ENCODE data around the gene BLACAT1.

BLACAT1 gene

DNA sequence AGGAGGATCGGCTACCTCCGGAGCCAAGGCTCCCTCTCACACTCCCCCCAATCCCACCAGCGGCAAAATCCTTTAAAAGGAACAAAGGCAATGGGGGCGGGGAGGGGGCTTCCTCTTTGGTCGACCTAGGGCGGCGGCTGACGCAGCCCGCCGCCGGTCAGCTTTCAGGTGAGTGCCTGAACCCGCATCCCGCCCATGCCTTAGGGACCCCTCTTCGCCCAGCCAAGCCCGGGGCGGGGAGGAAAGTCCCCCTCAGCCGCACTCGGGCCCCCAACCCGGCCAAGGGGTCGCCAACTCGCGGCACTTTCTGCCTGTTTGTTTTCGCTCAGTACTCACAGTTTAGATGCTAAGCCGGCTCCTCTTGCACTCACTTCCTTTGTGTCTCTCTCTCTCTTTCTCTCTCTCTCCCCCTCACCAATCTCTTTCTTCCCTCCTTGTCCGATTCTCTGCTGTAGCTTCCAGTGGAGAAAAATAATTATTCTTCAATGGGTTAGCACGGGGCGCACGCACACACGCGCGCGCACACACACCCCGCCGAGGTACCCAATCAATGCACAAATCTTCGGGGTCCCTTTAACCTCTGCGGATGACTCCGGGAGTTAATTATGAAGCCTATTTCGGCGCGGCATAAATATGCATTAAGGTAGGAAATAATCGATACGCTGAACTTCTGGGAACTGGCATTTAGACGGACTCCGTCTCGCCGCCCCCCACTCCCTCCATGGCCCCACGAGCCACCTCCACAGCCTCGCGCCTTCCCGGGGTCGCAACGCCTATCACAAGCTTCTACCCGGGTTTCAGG lies at the start of gene BLACAT1:
Gene BLACAT1 (minus strand): TSS at position 465 of the 802 bp plus-strand sequence.
- Mint-ChIP-seq H3K27me3 (peaks cover 88% of the 10 kb centered on the region), H3K9me3 (no peaks in the 10 kb centered on the region), H3K27ac (no peak within 1 kb of the TSS), H3K4me3 (no peak within 1 kb of the TSS), H3K36me3 (ENCODE audit: low read depth) (no peaks in the 10 kb centered on the region), H3K4me1 (ENCODE audit: low read depth) (peaks cover 5% of the 10 kb centered on the region)
- intact Hi-C loops (cut with micrococcal nuclease) = no loop called here

DNA sequence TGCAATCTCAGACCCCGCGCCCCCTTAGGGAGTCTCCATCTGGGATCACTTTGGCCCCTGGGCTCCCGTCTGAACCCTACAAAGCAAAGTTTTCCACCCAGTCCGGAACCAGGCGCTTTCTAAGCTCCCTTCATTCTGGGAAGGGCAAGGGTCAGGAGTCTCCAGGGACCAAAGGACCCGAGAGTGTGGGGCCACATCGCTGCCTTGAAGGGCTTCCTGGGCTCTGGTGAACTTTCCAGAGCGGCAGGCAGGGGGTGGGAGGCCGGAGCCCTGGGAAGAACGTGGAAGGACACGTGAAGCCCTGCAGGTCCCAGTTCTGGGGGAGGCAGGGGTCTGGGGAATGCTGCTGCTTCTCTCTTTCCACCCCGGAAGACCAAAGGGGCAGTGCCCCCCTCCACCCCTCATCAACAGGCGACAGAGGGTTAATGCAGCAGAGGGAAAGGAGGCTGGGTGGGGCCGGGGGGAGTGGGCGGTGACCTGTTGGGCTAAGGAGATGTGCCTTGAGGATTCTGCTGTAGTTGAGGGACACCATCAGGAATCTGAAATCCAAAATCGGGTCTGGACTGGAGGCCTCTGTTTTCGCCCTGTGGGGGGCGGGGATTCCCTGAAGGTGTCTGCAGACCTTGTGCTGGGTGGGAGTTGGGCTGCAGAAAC lies 49.4 kb upstream of the BLACAT1 start:
- no peaks in the 10 kb centered on the region for H3K9me3 Mint-ChIP-seq
- peak overlapping the region; percentile 71 for H3K4me3 Mint-ChIP-seq
- H3K27me3 Mint-ChIP-seq = peaks cover 12% of the 10 kb centered on the region

DNA sequence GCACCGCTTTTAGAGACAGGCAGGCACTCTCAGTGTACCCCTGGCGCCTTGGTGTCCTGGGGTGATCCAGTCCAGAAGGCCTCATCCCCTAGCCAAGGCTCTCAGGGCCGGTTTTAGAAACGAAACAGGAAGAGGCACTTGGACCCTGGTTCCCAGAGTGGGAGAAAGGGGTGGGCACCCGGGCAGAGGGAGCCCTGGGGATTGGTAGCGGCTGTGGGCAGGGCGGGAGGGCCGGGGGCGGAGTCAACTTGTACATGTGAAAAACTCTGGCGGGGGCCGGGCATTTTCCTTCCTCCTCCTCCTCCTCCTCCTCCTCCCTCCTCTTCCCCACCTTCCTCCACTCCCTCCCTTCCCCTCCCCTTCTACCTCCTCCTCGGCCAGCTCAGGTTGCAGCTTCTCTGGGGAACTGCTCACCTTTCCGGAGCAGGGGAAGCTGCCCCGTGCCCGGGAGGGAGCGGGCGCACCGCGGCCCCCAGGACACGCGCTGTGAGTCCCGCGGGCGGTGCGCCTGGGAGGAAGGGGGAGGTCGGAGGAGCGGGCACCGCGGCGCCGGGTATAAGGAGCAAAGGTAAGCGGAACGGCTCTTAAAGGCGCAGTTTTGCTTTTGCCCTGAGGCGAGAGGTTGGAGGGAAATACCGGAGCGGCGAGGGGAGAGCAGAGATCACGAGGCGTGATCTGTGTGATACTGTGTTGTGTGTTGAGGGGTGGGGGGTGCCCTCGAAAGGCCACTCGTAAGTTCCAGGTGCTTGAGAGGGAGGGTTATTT lies 48.6 kb upstream of the BLACAT1 start, which contains the start of gene CDK18:
Gene CDK18 (plus strand): TSS at position 359 of the 765 bp plus-strand sequence. CDS start 18,499 bp downstream, outside the sequence.
- Mint-ChIP-seq H3K27me3 (peaks cover 12% of the 10 kb centered on the region), H3K27ac (peak within 1 kb of the TSS; percentile 73), H3K4me1 (ENCODE audit: low read depth) (peaks cover 15% of the 10 kb centered on the region), H3K9me3 (no peaks in the 10 kb centered on the region), H3K36me3 (ENCODE audit: low read depth) (no peaks in the 10 kb centered on the region), H3K4me3 (peak within 1 kb of the TSS; percentile 71)
- intact Hi-C loops (cut with micrococcal nuclease) = no loop called here

More for the DNA sequence above, 49.4 kb upstream of the BLACAT1 start:
- intact Hi-C loops (cut with micrococcal nuclease) = no loop called here
- Mint-ChIP-seq H3K4me1 (ENCODE audit: low read depth) (peaks cover 15% of the 10 kb centered on the region), H3K36me3 (ENCODE audit: low read depth) (no peaks in the 10 kb centered on the region), H3K27ac (peak overlapping the region; percentile 73)

DNA sequence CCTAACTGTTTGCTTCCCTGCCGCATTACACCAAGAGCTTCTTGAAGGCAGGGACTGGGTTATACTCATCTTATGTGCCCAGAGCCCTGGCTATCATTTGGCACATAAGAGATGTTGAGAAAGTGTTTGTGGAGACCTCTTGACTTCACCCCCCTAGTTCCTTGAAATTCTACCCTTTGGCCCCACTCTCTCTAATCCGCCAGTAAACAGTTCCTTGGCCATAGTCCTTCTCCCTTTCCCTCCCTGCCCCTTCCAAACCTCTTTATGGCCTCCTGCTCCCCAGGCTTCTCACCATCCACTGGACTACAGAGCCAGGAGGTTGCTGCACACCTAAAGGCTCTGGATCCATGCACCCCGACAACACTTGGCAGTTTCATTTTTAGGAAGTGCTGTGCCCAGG lies 47.1 kb upstream of the BLACAT1 start:
- no peaks in the 10 kb centered on the region for H3K9me3 Mint-ChIP-seq
- peaks cover 15% of the 10 kb centered on the region for H3K4me1 Mint-ChIP-seq (ENCODE audit: low read depth)
- intact Hi-C loops (cut with micrococcal nuclease) = no loop called here
- H3K27ac Mint-ChIP-seq = no peak overlapping the region
- no peak overlapping the region for H3K4me3 Mint-ChIP-seq
- H3K36me3 Mint-ChIP-seq (ENCODE audit: low read depth) = no peaks in the 10 kb centered on the region
- H3K27me3 Mint-ChIP-seq = peaks cover 12% of the 10 kb centered on the region

DNA sequence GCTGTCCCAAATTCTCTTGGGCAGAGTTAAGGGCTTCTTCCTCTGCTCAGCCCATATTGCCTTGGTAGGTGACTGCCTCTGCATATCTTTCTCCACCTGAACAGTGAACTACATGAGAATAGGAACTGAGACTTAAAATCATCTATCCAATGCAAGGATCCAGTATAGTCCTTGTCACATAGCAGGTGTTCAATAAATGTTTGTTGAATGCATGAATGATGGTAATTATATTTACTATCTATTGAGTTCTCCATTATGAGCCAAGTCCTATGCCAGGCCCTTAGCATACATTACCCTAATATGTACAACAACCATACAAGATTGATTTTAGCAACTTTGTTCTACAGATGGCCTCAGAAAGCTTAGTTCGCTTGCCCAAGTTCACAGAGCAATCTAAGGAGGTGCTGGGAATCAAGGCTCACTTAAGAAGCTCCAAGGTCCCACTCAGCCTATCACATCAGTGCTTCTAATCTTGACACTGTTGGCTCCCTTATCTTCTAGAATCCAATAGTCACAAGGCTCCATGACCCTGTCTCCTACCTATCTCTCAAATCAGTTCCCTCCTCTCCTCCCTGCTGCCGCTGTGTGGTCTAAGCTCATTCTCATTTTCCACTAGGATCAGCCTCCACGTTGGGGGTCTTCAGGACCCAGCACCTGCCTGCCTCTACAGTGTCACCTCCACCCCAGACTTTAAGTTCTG lies 46.4 kb upstream of the BLACAT1 start:
- H3K27ac Mint-ChIP-seq = no peak overlapping the region
- no peak overlapping the region for H3K4me3 Mint-ChIP-seq
- intact Hi-C loops (cut with micrococcal nuclease) = no loop called here

GRCh38 chr1:205500240-205501233 lies 44.7 kb upstream of the BLACAT1 start:
- H3K36me3 Mint-ChIP-seq (ENCODE audit: low read depth) = no peaks in the 10 kb centered on the region
- H3K27ac Mint-ChIP-seq = no peak overlapping the region
- intact Hi-C loops (cut with micrococcal nuclease) = no loop called here
- H3K9me3 Mint-ChIP-seq = no peaks in the 10 kb centered on the region
- peaks cover 26% of the 10 kb centered on the region for H3K27me3 Mint-ChIP-seq
- no peak overlapping the region for H3K4me3 Mint-ChIP-seq
- peaks cover 9% of the 10 kb centered on the region for H3K4me1 Mint-ChIP-seq (ENCODE audit: low read depth)

More for the DNA sequence above, 46.4 kb upstream of the BLACAT1 start:
- Mint-ChIP-seq H3K4me1 (ENCODE audit: low read depth) (peaks cover 15% of the 10 kb centered on the region), H3K27me3 (peaks cover 18% of the 10 kb centered on the region), H3K36me3 (ENCODE audit: low read depth) (no peaks in the 10 kb centered on the region), H3K9me3 (no peaks in the 10 kb centered on the region)

DNA sequence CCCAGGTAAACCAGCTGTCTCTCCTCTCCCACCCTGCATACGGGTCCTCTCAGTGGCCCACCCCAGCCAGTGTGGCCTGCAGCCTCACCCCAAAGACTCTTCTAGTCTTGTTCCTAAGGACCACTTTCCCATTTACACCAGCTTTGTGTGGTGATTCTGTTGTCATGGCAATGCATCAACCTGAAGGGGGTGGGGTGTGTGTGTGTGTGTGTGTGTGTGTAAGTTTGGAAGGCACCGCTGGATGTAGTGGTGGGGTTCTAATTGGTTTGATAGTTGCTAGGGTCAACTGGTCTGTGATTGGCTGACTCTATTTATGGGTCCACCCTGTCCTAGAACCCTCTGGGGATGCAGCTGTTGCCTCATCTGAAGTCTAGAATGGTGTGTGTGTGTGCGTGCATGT lies 43.9 kb upstream of the BLACAT1 start:
- Mint-ChIP-seq H3K9me3 (no peaks in the 10 kb centered on the region), H3K27me3 (peaks cover 24% of the 10 kb centered on the region), H3K4me3 (no peak overlapping the region), H3K27ac (no peak overlapping the region), H3K4me1 (ENCODE audit: low read depth) (peaks cover 1% of the 10 kb centered on the region), H3K36me3 (ENCODE audit: low read depth) (no peaks in the 10 kb centered on the region)
- intact Hi-C loops (cut with micrococcal nuclease) = no loop called here

DNA sequence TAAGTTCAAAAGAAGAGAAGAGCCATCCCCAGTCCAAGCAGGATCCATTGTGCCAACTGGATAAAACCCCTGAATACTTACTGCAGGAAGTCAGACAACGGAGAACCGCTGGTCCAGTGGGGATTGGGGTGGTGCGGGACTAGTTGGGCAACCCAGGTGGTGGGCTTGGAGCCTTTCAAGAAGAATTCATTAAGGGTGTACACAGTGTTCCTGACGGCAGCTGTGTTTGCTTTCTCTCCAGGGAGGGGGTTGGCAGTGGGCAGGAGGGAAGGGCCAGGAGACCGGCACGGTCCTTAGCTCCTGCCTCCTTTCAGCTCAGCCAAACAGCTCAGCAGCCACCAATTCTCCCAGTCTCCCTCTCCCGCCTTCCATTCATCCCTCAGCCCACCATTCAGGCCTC lies 41.5 kb upstream of the BLACAT1 start:
- Mint-ChIP-seq H3K4me3 (no peak overlapping the region), H3K27me3 (peaks cover 42% of the 10 kb centered on the region), H3K36me3 (ENCODE audit: low read depth) (no peaks in the 10 kb centered on the region), H3K27ac (peak overlapping the region; percentile 35), H3K9me3 (no peaks in the 10 kb centered on the region), H3K4me1 (ENCODE audit: low read depth) (peaks cover 13% of the 10 kb centered on the region)
- intact Hi-C loops (cut with micrococcal nuclease) = no loop called here

- Mint-ChIP-seq H3K27ac (no peak overlapping the region), H3K36me3 (ENCODE audit: low read depth) (no peaks in the 10 kb centered on the region), H3K9me3 (no peaks in the 10 kb centered on the region), H3K4me3 (no peak overlapping the region), H3K27me3 (peaks cover 49% of the 10 kb centered on the region), H3K4me1 (ENCODE audit: low read depth) (peaks cover 13% of the 10 kb centered on the region)
- intact Hi-C loops (cut with micrococcal nuclease) = no loop called here
These were observed 40.8 kb upstream of the BLACAT1 start for GRCh38 chr1:205496661-205497060.

DNA sequence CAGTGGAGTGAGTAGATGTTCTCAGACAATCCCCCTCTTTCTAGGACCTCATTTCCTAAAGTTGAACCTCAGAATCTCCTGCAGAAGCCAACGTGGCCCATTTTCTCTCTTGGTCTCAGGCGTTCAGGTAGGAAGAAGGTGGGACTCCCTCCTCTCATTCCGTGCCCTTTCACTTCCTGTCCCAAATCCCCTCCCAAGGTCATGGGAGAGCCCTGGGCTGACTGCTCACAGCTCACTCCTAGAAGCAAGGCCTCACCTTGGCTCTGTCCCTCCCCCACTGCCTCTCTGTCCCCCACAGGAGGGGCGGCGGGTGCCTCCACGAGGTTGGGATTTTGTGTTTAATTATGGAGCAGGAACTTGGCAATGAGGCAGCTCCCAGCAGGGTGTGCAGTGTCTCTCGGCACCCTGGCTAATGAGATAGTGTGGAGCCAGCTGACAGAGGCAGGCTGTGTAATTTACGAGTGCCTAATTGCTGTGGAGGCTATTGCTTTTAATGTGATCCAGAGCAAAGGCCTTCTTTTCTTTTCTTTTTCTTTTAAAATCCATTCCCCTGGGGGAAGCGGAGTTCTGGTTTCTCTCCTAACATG lies 39.5 kb upstream of the BLACAT1 start:
- Mint-ChIP-seq H3K27me3 (peaks cover 60% of the 10 kb centered on the region), H3K9me3 (no peaks in the 10 kb centered on the region), H3K36me3 (ENCODE audit: low read depth) (no peaks in the 10 kb centered on the region), H3K4me1 (ENCODE audit: low read depth) (peaks cover 13% of the 10 kb centered on the region), H3K27ac (no peak overlapping the region), H3K4me3 (no peak overlapping the region)
- intact Hi-C loops (cut with micrococcal nuclease) = no loop called here

- H3K27me3 Mint-ChIP-seq = peaks cover 71% of the 10 kb centered on the region
- no peak overlapping the region for H3K4me3 Mint-ChIP-seq
- H3K36me3 Mint-ChIP-seq (ENCODE audit: low read depth) = no peaks in the 10 kb centered on the region
- H3K9me3 Mint-ChIP-seq = no peaks in the 10 kb centered on the region
- no peak overlapping the region for H3K27ac Mint-ChIP-seq
- H3K4me1 Mint-ChIP-seq (ENCODE audit: low read depth) = peaks cover 13% of the 10 kb centered on the region
- intact Hi-C loops (cut with micrococcal nuclease) = no loop called here
These were observed 38.3 kb upstream of the BLACAT1 start for GRCh38 chr1:205494115-205494514.

GRCh38 chr1:205493241-205494085 lies 37.6 kb upstream of the BLACAT1 start:
- H3K4me1 Mint-ChIP-seq (ENCODE audit: low read depth) = peaks cover 13% of the 10 kb centered on the region
- intact Hi-C loops (cut with micrococcal nuclease) = no loop called here
- no peaks in the 10 kb centered on the region for H3K9me3 Mint-ChIP-seq
- no peak overlapping the region for H3K27ac Mint-ChIP-seq
- peaks cover 76% of the 10 kb centered on the region for H3K27me3 Mint-ChIP-seq
- H3K4me3 Mint-ChIP-seq = no peak overlapping the region
- H3K36me3 Mint-ChIP-seq (ENCODE audit: low read depth) = no peaks in the 10 kb centered on the region

All from dendritic cell treated with granulocyte-macrophage colony-stimulating factor and Interleukin-4, amounts not matched to agents 40 ng/mL and 50 ng/mL, for 4 days (primary cell).